Islet of Langerhans (tissue), 1 donor: Measurements from ENCODE around the gene VENTX.

ENCODE experiments used
- FAIRE-seq: peaks from one replicate; lab custom pipeline; 2011; peaks lifted over from hg19 to GRCh38; lab: Jason Lieb, UNC

Gene VENTX

GRCh38 chr10:133287832-133288500 is 50.3 kb downstream of the VENTX start:
- FAIRE-seq, result no peak

GRCh38 chr10:133289761-133290160 is 52.1 kb downstream of the VENTX start:
- no peak for FAIRE-seq
